Measurements from ENCODE around the gene SLC23A2.

- TF ChIP-seq CTCF (IDR thresholded peaks at IDR 0.05; ENCODE audit: low read depth, low read length) (no peak), POLR2A (IDR thresholded peaks at IDR 0.05; ENCODE audit: extremely low read depth, insufficient read length) (no peak), MAX (IDR thresholded peaks at IDR 0.05; ENCODE audit: low read depth, low read length) (no peak)
Observed at GRCh38 chr20:4819901-4820300, 181.4 kb downstream of the SLC23A2 start.

Data from NB4 (cell line).